Suprapubic skin (tissue), 3 donors: Measurements from ENCODE around the gene ZNF683.

ENCODE experiments used
- EP300 ChIP-seq: sonication (generic); formaldehyde crosslinking; IDR thresholded peaks from one replicate; pipeline ENCODE4 v1.6.1; 2017; ENCODE audit warnings: antibody characterized with exemption
- POLR2A ChIP-seq, 2 donors: fragments of 450-650 bp; IDR thresholded peaks; one replicate each; pipeline ENCODE4 v1.6.1; 2017; ENCODE audit warnings: antibody characterized with exemption in 2 of 2, mild to moderate bottlenecking in 2 of 2, moderate library complexity in 2 of 2
- TF ChIP-seq, protein P1 (sequence below), 2 donors: fragments of 200-600 bp in 1 of 2; fragments of 450-650 bp in 1 of 2; sonication (generic) in 1 of 2; IDR thresholded peaks; one replicate each; pipeline ENCODE4 v1.5.1; 2016 to 2019; ENCODE audit warnings: antibody characterized with exemption in 2 of 2, mild to moderate bottlenecking in 1 of 2, moderate library complexity in 1 of 2

DNA sequence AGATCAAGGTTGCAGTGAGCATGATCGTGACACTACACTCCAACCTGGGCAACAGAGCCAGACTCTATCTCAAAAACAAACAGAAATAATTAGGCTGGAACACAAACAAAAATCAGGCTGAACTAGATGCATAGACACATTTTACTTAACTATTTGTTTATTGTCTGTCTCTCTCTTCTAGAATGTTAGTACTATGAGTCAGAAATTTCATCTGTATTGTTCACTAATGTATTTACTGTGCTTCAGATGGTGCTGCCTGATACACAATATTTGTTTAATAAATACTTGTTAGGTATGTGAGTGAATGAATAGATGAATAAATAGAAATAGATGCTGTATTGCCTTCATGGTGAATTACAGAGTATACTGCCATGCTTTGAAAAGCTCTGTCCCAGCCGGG lies 32.1 kb upstream of the ZNF683 start:
- TF ChIP-seq, protein P1, sequence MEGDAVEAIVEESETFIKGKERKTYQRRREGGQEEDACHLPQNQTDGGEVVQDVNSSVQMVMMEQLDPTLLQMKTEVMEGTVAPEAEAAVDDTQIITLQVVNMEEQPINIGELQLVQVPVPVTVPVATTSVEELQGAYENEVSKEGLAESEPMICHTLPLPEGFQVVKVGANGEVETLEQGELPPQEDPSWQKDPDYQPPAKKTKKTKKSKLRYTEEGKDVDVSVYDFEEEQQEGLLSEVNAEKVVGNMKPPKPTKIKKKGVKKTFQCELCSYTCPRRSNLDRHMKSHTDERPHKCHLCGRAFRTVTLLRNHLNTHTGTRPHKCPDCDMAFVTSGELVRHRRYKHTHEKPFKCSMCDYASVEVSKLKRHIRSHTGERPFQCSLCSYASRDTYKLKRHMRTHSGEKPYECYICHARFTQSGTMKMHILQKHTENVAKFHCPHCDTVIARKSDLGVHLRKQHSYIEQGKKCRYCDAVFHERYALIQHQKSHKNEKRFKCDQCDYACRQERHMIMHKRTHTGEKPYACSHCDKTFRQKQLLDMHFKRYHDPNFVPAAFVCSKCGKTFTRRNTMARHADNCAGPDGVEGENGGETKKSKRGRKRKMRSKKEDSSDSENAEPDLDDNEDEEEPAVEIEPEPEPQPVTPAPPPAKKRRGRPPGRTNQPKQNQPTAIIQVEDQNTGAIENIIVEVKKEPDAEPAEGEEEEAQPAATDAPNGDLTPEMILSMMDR (IDR thresholded peaks at IDR 0.05): no peak
- no peak for TF ChIP-seq POLR2A (IDR thresholded peaks at IDR 0.05)
- no peak for TF ChIP-seq EP300
